ENCODE data around the gene WBP2. TPM values are rescaled to one million over a fixed set of nuclear protein-coding genes. Genes with fewer than 3 reads are reported as not detected.
A peak's percentile ranks its signal among the peaks of the same experiment; 100 is the strongest.

WBP2 gene
- 10 to 100 TPM; 79.1 to 80.6 TPM for total RNA-seq

- no peaks in the 10 kb centered on the region for H3K9me3 Mint-ChIP-seq
- POLR2A ChIA-PET, result interaction anchor here (0.6 to 3.3 kb wide), 18 partner anchors 9 to 223 kb away, joined by 3 to 26 read pairs (median 4); partner anchors contain the start of genes GALK1, TRIM65, UNC13D and UNK
- no peak within 1 kb of the TSS for H3K4me3 Mint-ChIP-seq
- intact Hi-C loops (cut with micrococcal nuclease), result loop anchor here (1.0 to 2.0 kb wide), 5 partner anchors 9 to 76 kb away; partner anchors contain the start of genes TRIM65 and UNK
- H3K27ac Mint-ChIP-seq, result peak within 1 kb of the TSS; percentile 86
- CTCF ChIA-PET, result interaction anchor here (0.6 to 3.7 kb wide), 24 partner anchors 10 to 223 kb away, joined by 3 to 45 read pairs (median 3); partner anchors contain the start of genes GALK1, SMIM5, TRIM47 and TRIM65
- H3K27me3 Mint-ChIP-seq, result no peaks in the 10 kb centered on the region
- peaks cover 2% of the 10 kb centered on the region for H3K36me3 Mint-ChIP-seq
- H3K4me1 Mint-ChIP-seq (ENCODE audit: low read depth), result peaks cover 35% of the 10 kb centered on the region
- peak; percentile 99 for DNase-seq
Measured at GRCh38 chr17:75855310-75856061, at the start of gene WBP2. WBP2 (minus strand) TSS chr17:75855335; CDS start chr17:75855297, 38 bp downstream.

GRCh38 chr17:75902406-75902805 lies 47.3 kb upstream of the WBP2 start:
- H3K36me3 Mint-ChIP-seq, result peaks cover 14% of the 10 kb centered on the region
- POLR2A ChIA-PET, result no interaction called here
- CTCF ChIA-PET, result interaction anchor here (0.6 to 2.2 kb wide), 3 partner anchors 12 to 82 kb away, joined by 3 to 7 read pairs (median 3); no protein-coding TSS in a partner anchor
- peaks cover 20% of the 10 kb centered on the region for H3K4me1 Mint-ChIP-seq (ENCODE audit: low read depth)
- intact Hi-C loops (cut with micrococcal nuclease), result loop anchor here (10.0 kb wide), 1 partner anchor 372 kb away; no protein-coding TSS in a partner anchor
- no peaks in the 10 kb centered on the region for H3K27me3 Mint-ChIP-seq
- H3K9me3 Mint-ChIP-seq, result no peaks in the 10 kb centered on the region
- H3K27ac Mint-ChIP-seq, result no peak overlapping the region
- H3K4me3 Mint-ChIP-seq, result no peak overlapping the region
- DNase-seq, result no peak

- ChIA-PET CTCF (no interaction called here), POLR2A (no interaction called here)
- H3K27ac Mint-ChIP-seq, result no peak overlapping the region
- DNase-seq, result no peak
- intact Hi-C loops (cut with micrococcal nuclease), result loop anchor here (10.0 kb wide), 1 partner anchor 373 kb away; no protein-coding TSS in a partner anchor
- no peak overlapping the region for H3K4me3 Mint-ChIP-seq
- H3K36me3 Mint-ChIP-seq, result peaks cover 14% of the 10 kb centered on the region
- H3K9me3 Mint-ChIP-seq, result no peaks in the 10 kb centered on the region
- H3K27me3 Mint-ChIP-seq, result no peaks in the 10 kb centered on the region
- peaks cover 22% of the 10 kb centered on the region for H3K4me1 Mint-ChIP-seq (ENCODE audit: low read depth)
Measured at GRCh38 chr17:75901727-75902126, 46.6 kb upstream of the WBP2 start.

- no peak overlapping the region for H3K27ac Mint-ChIP-seq
- no peak overlapping the region for H3K4me3 Mint-ChIP-seq
- intact Hi-C loops (cut with micrococcal nuclease), result loop anchor here (10.0 kb wide), 1 partner anchor 374 kb away; no protein-coding TSS in a partner anchor
- POLR2A ChIA-PET, result no interaction called here
- no peaks in the 10 kb centered on the region for H3K9me3 Mint-ChIP-seq
- DNase-seq, result no peak
- peaks cover 14% of the 10 kb centered on the region for H3K36me3 Mint-ChIP-seq
- peaks cover 20% of the 10 kb centered on the region for H3K4me1 Mint-ChIP-seq (ENCODE audit: low read depth)
- H3K27me3 Mint-ChIP-seq, result no peaks in the 10 kb centered on the region
- CTCF ChIA-PET, result interaction anchor here (1.0 to 1.6 kb wide), 3 partner anchors 25 to 45 kb away, joined by 3 to 5 read pairs (median 3); no protein-coding TSS in a partner anchor
Measured at GRCh38 chr17:75900691-75901533, 45.8 kb upstream of the WBP2 start.

- Mint-ChIP-seq H3K4me3 (no peak overlapping the region), H3K9me3 (no peaks in the 10 kb centered on the region), H3K4me1 (ENCODE audit: low read depth) (peaks cover 25% of the 10 kb centered on the region), H3K27me3 (no peaks in the 10 kb centered on the region), H3K36me3 (peaks cover 14% of the 10 kb centered on the region), H3K27ac (no peak overlapping the region)
- DNase-seq, result no peak
- ChIA-PET CTCF (interaction anchor here (1.0 to 1.6 kb wide), 3 partner anchors 24 to 44 kb away, joined by 3 to 5 read pairs (median 3); no protein-coding TSS in a partner anchor), POLR2A (interaction anchor here (0.7 kb wide), 1 partner anchor 279 kb away, joined by 4 read pairs; no protein-coding TSS in a partner anchor)
- intact Hi-C loops (cut with micrococcal nuclease), result loop anchor here (5.0 to 10.0 kb wide), 3 partner anchors 118 to 375 kb away; partner anchors contain the start of genes GALR2, SRP68 and UNK
Measured at GRCh38 chr17:75899767-75900468, 44.8 kb upstream of the WBP2 start.

GRCh38 chr17:75899353-75899752 lies 44.2 kb upstream of the WBP2 start:
- no peaks in the 10 kb centered on the region for H3K27me3 Mint-ChIP-seq
- H3K4me3 Mint-ChIP-seq, result no peak overlapping the region
- no peak overlapping the region for H3K27ac Mint-ChIP-seq
- H3K9me3 Mint-ChIP-seq, result no peaks in the 10 kb centered on the region
- no peak for DNase-seq
- POLR2A ChIA-PET, result interaction anchor here (0.7 kb wide), 1 partner anchor 279 kb away, joined by 4 read pairs; no protein-coding TSS in a partner anchor
- CTCF ChIA-PET, result interaction anchor here (1.0 to 1.6 kb wide), 2 partner anchors 38 to 43 kb away, joined by 3 to 5 read pairs; no protein-coding TSS in a partner anchor
- peaks cover 14% of the 10 kb centered on the region for H3K36me3 Mint-ChIP-seq
- intact Hi-C loops (cut with micrococcal nuclease), result loop anchor here (5.0 kb wide), 2 partner anchors 117 to 173 kb away; partner anchors contain the start of genes GALR2, SRP68 and UNK
- H3K4me1 Mint-ChIP-seq (ENCODE audit: low read depth), result peaks cover 27% of the 10 kb centered on the region

- ChIA-PET CTCF (interaction anchor here (1.4 to 1.7 kb wide), 2 partner anchors 21 to 107 kb away, joined by 7 read pairs; partner anchors contain the start of gene TRIM47), POLR2A (no interaction called here)
- Mint-ChIP-seq H3K4me3 (no peak overlapping the region), H3K4me1 (ENCODE audit: low read depth) (peaks cover 29% of the 10 kb centered on the region), H3K9me3 (no peaks in the 10 kb centered on the region), H3K27me3 (no peaks in the 10 kb centered on the region), H3K27ac (no peak overlapping the region), H3K36me3 (peaks cover 12% of the 10 kb centered on the region)
- intact Hi-C loops (cut with micrococcal nuclease), result loop anchor here (5.0 kb wide), 2 partner anchors 116 to 174 kb away; partner anchors contain the start of genes GALR2, SRP68 and UNK
- DNase-seq, result no peak
Measured at GRCh38 chr17:75898791-75899190, 43.7 kb upstream of the WBP2 start.

GRCh38 chr17:75898065-75898464 lies 42.9 kb upstream of the WBP2 start:
- no peaks in the 10 kb centered on the region for H3K27me3 Mint-ChIP-seq
- peaks cover 12% of the 10 kb centered on the region for H3K36me3 Mint-ChIP-seq
- no peaks in the 10 kb centered on the region for H3K9me3 Mint-ChIP-seq
- H3K27ac Mint-ChIP-seq, result no peak overlapping the region
- no peak for DNase-seq
- ChIA-PET POLR2A (no interaction called here), CTCF (interaction anchor here (0.5 to 2.5 kb wide), 5 partner anchors 20 to 108 kb away, joined by 3 to 11 read pairs (median 7); partner anchors contain the start of genes TRIM47 and WBP2)
- H3K4me1 Mint-ChIP-seq (ENCODE audit: low read depth), result peaks cover 26% of the 10 kb centered on the region
- intact Hi-C loops (cut with micrococcal nuclease), result loop anchor here (5.0 kb wide), 2 partner anchors 116 to 174 kb away; partner anchors contain the start of genes GALR2, SRP68 and UNK
- no peak overlapping the region for H3K4me3 Mint-ChIP-seq

- ChIA-PET POLR2A (interaction anchor here (1.1 to 2.7 kb wide), 6 partner anchors 8 to 118 kb away, joined by 4 to 13 read pairs (median 8); partner anchors contain the start of genes MRPL38, TRIM47 and UNC13D), CTCF (interaction anchor here (0.5 to 2.8 kb wide), 16 partner anchors 20 to 513 kb away, joined by 3 to 14 read pairs (median 6); partner anchors contain the start of genes TRIM47 and WBP2)
- H3K9me3 Mint-ChIP-seq, result no peaks in the 10 kb centered on the region
- peak overlapping the region; percentile 48 for H3K4me3 Mint-ChIP-seq
- no peak for DNase-seq
- intact Hi-C loops (cut with micrococcal nuclease), result loop anchor here (2.0 to 5.0 kb wide), 4 partner anchors 21 to 175 kb away; partner anchors contain the start of genes GALR2, SRP68, UNK and WBP2
- no peaks in the 10 kb centered on the region for H3K27me3 Mint-ChIP-seq
- peaks cover 12% of the 10 kb centered on the region for H3K36me3 Mint-ChIP-seq
- peaks cover 24% of the 10 kb centered on the region for H3K4me1 Mint-ChIP-seq (ENCODE audit: low read depth)
- peak overlapping the region; percentile 57 for H3K27ac Mint-ChIP-seq
Measured at GRCh38 chr17:75897160-75898019, 42.3 kb upstream of the WBP2 start.

All from activated CD4-positive, alpha-beta memory T cell treated with anti-CD3 and anti-CD28 coated beads for 36 hours (primary cell).